ENCODE results near the gene MT1E.
A peak's percentile ranks its signal among the peaks of the same experiment; 100 is the strongest.
"Not testable (repeated sequence)": the region's sequence is repeated elsewhere in the genome, so short reads cannot be mapped to it uniquely, and the experiment has no call there.

Gene MT1E

DNA sequence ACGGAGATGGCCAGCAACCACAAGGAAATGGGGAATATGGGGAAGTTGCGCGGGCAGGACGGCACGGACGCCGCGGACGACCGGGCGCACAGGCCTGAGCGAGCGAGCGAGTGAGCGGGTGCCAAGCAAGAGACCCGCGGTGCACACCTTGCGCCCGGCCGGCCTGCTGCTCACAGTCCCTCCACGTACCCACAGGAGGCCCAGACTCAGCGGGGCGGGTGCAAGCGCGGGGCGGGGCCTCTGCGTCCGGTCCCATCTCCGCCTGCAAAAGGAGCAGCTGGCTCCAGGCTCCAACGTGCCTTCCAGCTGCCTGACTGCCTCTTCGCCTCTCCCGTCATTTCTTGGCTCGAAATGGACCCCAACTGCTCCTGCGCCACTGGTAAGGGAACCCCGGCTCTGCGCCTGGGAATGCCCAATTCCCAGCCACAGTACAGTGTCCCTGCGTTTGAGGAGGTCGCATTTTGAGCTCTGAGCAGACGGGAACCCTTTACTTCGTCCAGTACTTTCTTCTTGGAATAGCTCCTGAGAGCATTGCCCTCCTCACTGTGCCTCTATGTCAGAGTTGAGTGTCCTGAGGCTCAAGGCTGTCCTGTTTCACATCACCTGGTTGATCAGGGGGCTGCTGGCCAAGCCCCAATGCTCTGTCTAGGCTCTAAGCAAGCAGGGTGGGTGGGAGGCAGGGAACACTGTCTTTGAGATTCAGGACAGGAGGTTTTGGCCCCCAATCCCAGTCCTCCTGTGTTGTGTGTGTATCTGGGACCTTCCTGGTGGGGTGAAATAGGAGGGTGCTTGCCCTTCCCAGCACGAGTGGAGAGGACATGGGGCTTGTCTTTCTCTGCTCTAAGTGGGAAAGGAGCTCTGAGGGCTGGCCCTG, 8.1 kb upstream of the MT1E start:
- DNase-seq (ENCODE audit: low read depth), result peak; percentile 74
- no peak overlapping the region for H3K4me3 ChIP-seq (ENCODE audit: low read length)

DNA sequence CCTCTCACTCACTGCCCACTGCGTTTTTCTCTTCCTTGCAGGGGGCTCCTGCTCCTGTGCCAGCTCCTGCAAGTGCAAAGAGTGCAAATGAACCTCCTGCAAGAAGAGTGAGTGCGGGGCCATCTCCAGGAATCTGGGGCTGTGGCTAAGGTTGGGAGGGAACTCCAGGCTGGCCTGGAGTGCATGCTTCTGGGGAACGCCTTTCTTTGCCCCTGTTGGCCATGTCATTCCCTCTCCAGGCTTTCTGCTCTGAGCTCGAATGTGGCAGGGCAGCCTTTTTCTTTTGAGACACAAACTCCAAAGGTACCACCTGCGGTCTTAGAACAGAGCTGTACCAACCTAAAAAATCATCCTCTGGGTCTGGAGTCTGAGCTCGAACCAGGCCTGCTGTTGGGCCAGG, 7.4 kb upstream of the MT1E start:
- no peak overlapping the region for H3K4me3 ChIP-seq (ENCODE audit: low read length)
- DNase-seq (ENCODE audit: low read depth), result no peak
- TF ChIP-seq, protein P1, sequence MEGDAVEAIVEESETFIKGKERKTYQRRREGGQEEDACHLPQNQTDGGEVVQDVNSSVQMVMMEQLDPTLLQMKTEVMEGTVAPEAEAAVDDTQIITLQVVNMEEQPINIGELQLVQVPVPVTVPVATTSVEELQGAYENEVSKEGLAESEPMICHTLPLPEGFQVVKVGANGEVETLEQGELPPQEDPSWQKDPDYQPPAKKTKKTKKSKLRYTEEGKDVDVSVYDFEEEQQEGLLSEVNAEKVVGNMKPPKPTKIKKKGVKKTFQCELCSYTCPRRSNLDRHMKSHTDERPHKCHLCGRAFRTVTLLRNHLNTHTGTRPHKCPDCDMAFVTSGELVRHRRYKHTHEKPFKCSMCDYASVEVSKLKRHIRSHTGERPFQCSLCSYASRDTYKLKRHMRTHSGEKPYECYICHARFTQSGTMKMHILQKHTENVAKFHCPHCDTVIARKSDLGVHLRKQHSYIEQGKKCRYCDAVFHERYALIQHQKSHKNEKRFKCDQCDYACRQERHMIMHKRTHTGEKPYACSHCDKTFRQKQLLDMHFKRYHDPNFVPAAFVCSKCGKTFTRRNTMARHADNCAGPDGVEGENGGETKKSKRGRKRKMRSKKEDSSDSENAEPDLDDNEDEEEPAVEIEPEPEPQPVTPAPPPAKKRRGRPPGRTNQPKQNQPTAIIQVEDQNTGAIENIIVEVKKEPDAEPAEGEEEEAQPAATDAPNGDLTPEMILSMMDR (IDR thresholded peaks at IDR 0.05; ENCODE audit: insufficient read depth, low read depth, low read length, missing control alignments), result no peak

More for the DNA sequence above, 8.1 kb upstream of the MT1E start:
- TF ChIP-seq, protein P1 (IDR thresholded peaks at IDR 0.05; ENCODE audit: insufficient read depth, low read depth, low read length, missing control alignments), result no peak

DNA sequence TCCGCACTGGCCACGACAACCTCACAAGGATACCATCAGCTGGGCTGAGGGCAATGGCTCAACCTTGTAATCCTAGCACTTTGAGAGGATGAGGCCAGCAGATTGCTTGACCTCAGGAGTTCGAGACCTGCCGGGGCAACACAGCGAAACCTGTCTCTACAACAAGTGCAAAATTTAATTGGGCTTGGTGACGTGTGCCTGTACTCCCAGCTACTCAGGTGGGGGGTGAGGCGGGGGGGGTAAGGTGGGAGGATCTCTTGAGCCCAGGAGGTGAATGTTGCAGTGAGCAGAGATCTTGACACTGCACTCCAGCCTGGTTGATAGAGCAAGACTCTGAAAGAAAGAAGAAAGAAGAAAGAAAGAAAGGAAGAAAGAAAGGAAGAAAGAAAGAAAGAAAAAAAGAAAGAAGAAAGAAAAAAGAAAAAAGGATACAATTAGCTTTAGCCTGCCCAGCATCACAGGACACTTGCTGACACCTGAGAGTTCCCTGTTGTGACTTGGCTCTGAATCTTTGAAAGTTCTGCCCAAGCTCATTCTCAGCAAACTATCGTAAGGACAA, 5.2 kb upstream of the MT1E start:
- H3K4me3 ChIP-seq (ENCODE audit: low read length), result no peak overlapping the region
- DNase-seq (ENCODE audit: low read depth), result no peak
- TF ChIP-seq, protein P1 (IDR thresholded peaks at IDR 0.05; ENCODE audit: insufficient read depth, low read depth, low read length, missing control alignments), result no peak

DNA sequence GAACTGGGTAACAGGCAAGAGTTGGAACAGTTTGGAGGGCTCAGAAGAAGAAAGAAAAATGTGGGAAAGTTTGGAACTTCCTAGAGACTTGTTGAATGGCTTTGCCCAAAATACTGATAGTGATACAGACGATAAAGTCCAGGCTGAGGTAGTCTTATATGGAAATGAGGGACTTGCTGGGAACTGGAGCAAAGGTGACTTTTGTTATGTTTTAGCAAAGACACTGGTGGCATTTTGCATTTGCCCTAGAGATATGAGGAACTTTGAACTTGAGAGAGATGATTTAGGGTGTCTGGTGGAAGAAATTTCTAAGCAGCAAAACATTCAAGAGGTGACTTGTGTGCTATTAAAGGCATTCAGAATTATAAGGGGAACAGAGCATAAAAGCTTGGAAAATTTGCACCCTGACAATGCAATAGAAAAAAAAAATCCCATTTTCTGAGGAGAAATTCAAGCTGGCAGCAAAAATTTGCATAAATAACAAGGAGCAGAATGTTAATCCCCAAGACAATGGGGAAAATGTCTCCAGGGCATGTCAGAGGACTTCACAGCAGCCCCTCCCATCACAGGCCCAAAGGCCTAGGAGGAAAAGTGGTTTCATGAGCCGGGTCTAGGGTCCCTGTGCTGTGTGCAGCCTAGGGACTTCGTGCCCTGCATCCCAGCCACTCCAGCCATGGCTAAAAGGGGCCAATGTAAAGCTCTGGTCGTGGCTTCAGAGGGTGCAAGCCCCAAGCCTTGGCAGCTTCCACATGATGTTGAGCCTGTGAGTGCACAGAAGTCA, 3.7 kb upstream of the MT1E start:
- DNase-seq (ENCODE audit: low read depth); H3K4me3 ChIP-seq (ENCODE audit: low read length): not testable (repeated sequence)

DNA sequence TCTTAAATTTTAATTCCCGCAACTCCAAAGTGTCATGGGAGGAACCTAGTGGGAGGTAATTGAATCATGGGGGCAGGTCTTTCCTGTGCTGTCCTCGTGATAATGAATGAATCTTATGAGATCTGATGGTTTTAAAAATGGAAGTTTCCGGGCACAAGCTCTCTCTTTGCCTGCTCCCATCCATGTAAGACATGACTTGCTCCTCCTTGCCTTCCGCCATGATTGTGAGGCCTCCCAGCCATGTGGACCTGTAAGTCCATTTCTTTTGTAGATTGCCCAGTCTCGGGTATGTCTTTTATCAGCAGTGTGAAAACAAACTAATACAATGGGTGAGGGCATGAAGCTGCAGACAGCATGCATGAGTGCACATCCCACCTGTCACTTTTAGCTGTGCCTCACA, 2.4 kb upstream of the MT1E start:
- not testable (repeated sequence) for H3K4me3 ChIP-seq (ENCODE audit: low read length); DNase-seq (ENCODE audit: low read depth)

DNA sequence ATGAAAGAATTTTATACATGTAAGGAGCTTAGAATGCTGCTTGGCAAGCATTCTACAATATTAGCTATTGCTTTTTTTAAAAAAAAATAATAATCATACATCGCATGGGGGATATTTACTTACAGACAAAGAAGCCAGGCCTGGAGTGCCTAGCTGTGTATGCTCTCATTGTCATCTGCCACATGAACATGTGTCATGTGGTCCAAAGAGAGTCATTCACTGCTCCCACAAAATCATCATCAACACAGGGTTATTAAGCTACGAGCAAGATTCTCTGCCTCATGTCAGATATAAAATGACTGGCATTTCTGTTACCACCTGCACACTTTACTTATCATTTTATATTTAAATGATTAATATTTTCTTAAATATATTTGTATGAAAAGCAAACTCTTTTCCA, 1.9 kb upstream of the MT1E start:
- DNase-seq (ENCODE audit: low read depth), result no peak
- TF ChIP-seq, protein P1 (IDR thresholded peaks at IDR 0.05; ENCODE audit: insufficient read depth, low read depth, low read length, missing control alignments), result no peak
- H3K4me3 ChIP-seq (ENCODE audit: low read length), result no peak overlapping the region

DNA sequence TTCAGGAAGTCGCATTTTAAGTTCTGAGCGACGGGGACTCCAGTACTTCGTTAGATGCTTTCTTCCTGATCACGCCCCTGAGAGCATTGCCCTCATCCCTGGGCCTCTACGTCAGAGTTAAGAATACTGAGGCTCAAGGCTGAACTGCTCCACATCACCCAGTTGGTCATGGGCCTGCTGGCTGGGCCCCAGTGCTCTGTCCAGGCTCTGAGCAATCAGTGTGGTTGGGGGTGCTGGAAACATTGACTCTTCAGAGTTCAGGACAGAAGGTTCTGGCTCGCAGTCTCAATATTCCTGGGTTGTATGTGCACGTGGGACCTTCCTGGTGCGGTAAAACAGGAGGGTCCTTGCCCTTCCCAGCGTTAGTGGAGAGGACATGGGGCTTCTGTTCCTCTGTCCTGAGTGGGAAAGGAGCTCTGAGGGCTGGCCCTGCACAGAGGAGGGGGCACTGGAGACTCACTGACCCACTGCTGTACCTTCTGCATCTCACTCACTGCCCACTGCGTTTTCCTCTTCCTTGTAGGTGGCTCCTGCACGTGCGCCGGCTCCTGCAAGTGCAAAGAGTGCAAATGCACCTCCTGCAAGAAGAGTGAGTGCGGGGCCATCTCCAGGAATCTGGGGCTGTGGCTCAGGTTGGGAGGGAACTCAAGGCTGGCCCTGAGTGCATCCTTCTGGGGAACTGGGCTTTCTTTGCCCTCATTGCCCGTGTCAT, 518 bp downstream of the MT1E start:
- peak overlapping the region; percentile 87 for H3K4me3 ChIP-seq (ENCODE audit: low read length)
- peak; percentile 31 for DNase-seq (ENCODE audit: low read depth)
- TF ChIP-seq, protein P1 (IDR thresholded peaks at IDR 0.05; ENCODE audit: insufficient read depth, low read depth, low read length, missing control alignments), result no peak
